Upper lobe of left lung (tissue), 4 donors: Measurements from ENCODE around the gene STMND1.

Experiments used
- CTCF ChIP-seq, 6 experiments: fragments of 450-650 bp in 4 of 6; fragments of 200-600 bp in 2 of 6; sonication (generic) in 2 of 6; IDR thresholded peaks; one replicate each; pipeline ENCODE4 v1.5.1; 2016 to 2019; ENCODE audit warnings: antibody characterized with exemption in 6 of 6
- EP300 ChIP-seq, 4 donors: sonication (generic); formaldehyde crosslinking; IDR thresholded peaks; one replicate each; pipeline ENCODE4 v1.5.1; 2017; ENCODE audit warnings: antibody characterized with exemption in 4 of 4, control low read depth in 2 of 4
- POLR2A ChIP-seq, 4 donors: fragments of 450-650 bp; IDR thresholded peaks; one replicate each; pipeline ENCODE4 v1.5.1; 2016 to 2017; ENCODE audit warnings: antibody characterized with exemption in 4 of 4, mild to moderate bottlenecking in 2 of 4
- POLR2AphosphoS5 ChIP-seq, 2 donors: sonication (generic); formaldehyde crosslinking; IDR thresholded peaks; one replicate each; pipeline ENCODE4 v1.5.1; 2017; ENCODE audit warnings: antibody characterized with exemption in 2 of 2

- TF ChIP-seq POLR2A (IDR thresholded peaks at IDR 0.05): no peak
- no peak for TF ChIP-seq CTCF (IDR thresholded peaks at IDR 0.05)
- no peak for TF ChIP-seq POLR2AphosphoS5 (IDR thresholded peaks at IDR 0.05)
- TF ChIP-seq EP300 (IDR thresholded peaks at IDR 0.05): no peak
Observed at GRCh38 chr6:17062871-17063440, 38.9 kb upstream of the STMND1 start.
